ENCODE data around the gene CEP170B.
A peak's percentile ranks its signal among the peaks of the same experiment; 100 is the strongest.
"Not testable (repeated sequence)": the region's sequence is repeated elsewhere in the genome, so short reads cannot be mapped to it uniquely, and the experiment has no call there.

Gene CEP170B

DNA sequence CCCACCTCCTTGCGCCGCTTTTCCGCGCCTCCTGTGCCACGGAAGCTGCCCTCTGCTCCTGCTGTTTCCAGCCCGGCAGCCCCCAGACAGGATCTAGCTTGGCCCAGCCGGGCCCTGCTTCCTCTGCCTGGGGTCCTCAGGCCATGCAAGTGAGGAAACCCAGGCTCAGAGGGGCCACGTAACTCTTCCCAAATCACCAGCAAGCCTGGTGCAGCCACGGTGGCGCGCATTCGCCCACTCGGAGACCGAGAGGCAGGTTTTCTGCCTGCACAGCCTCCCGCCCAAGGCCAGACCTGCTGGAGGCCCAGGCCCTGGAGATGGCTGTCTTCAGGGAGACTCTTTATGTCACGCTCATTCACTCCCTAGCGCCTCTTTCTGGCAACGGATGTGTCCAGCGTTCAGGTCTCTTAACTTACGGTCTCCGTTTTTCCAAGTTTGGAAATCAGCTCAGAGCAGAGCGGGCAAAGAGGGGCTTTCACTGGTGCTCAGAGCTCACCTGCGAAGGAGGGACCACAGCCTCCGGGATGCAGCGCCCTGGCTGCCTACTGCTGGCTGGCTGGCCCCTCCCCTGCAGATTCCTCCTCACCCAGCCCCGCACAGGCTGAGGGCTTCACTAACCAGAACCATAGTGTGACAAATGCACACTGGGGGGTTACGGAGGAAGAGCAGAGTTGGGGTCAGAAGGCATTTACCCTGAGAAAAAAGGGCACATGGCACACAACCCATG is 20.6 kb upstream of the CEP170B start:
- no peak for DNase-seq (ENCODE audit: low read depth)

DNA sequence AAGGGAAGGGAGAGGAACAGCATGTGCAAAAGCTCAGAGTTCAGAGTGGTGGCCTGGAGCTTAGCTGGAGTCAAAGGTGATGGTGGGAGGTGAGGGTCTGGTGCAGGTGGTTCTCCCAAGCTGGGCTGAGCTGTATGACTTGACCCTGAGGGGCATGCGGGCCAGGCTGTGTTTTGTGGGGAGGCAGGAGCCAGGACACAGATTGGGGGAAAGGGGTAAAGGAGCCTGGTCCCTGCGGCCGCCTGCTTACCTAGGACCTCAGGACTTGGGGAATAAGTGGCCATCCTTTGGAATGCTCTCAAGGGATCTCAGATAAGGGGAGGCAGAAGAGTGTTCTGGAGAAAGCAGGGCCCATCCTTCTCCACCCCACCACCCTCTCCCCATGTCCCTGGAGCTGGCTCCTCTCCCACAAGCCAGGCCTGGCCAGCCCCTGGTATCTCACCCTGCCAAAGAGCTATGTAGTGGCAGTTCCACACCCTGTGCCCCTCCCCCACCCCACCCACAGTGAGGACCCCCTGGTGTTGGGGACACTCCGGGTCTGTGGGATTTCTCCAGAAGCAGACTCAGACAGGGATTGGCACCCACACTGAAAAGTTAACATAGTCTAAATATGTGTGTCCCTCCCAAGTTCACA is 19.9 kb upstream of the CEP170B start:
- no peak for DNase-seq (ENCODE audit: low read depth)

DNA sequence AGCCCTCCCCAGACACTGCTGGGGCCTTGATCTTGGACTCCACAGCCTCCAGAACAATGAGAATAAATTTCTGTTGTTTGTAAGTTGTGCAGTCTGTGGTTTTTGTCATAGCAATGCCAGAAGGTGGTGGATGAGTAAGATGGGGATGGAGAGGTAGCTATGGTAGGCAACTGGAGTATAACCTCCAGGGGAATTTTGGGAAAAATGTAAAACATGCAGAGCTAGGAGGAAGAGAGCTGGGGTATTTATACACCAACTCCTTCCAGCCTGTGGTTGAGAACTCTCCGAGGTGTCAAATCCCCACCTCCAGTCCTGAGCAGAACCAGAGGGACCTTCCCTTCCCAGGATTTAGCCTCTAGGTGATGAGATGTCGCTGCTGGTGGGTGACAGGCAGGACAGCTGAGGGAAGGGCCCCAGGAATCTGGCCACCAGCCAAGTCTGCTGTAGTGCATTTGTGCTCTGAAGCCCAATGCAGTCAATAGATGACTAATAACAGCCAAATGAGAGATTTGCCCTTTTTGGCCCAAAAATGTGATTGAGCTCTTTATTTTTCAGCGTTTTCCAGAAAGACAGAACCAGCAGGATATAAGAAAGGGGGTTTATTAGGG is 19.1 kb upstream of the CEP170B start:
- no peak for DNase-seq (ENCODE audit: low read depth)

DNA sequence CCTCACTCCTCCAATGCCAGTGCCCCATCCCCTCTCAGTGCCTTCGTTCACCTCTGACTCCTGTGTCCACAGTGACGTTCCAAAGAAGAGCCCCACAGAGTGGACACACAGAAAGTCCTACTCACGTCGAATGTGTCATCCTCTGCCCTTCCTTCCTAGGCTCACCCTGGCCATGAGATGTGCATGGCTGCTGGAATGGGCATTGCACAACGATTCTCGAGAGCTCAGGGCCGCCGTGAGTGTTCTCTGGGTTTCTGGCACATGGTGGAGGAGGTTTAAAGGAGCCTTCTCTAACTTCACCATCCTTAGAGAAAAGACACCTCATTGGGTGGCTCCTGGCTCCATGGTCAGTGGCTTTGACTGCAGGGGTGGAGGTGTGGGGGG is 12.8 kb upstream of the CEP170B start:
- no peak for DNase-seq (ENCODE audit: low read depth)

DNA sequence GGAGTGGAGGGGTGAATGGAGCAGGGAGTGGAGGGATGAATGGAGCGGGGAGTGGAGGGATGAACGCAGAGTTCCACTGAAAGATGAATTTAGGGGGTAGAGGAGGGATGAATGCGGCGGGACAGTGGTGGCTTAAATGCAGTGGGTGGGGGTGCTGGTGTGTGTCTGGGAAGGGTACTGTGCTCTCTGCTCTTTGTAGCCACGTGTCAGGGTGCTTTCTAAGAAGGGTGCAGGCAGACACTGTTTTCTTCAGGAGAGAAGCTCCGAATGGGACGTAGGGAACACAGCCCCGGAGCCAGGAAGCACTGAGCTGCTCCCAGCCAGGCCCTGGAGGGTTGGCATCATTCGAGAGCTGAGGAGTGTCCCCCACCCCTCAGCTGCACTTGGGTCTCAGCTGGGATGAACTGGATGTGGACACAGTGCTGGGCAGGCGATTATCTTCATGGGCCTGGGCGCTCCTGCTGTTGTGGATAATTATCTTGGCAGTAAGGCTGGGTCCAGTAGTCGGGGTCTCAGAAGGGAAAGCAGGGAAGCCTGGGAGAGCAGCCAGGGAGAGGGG is 9.5 kb upstream of the CEP170B start:
- DNase-seq (ENCODE audit: low read depth), result no peak

DNA sequence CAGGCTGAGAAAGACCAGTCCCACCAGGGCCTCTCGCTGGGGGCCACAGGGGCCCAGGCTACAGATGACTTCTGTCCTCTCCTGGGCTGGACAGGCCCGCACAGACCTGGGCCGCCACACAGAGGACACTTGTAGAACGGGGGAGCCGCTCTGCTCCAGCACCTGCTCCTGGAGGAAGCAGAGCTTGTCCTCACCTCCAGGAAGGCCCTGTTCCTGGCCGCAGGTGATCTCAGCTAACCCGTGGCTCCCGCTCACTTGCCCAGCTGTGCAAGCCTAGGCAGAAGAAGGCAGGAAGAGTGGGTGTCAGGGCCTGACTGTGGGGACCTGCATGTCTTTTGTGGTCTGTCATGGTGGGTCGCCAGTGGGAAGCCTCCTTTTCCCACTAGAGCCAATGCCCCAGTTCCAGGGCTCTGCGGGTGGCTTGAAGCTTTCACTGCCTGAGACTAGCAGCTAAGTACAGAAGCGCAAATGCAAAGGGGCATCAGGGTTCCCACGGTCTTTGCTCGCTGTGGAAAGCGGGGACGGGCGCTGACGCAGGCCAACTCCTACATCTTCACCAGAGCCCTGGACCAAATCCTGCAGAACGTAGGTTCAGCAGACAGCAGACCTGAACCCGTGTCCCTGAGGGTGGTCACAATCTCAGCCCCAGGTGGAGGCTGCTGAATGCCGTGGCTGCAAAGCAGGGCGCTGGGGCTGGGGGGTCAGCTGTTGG is 8.8 kb upstream of the CEP170B start:
- no peak for DNase-seq (ENCODE audit: low read depth)

DNA sequence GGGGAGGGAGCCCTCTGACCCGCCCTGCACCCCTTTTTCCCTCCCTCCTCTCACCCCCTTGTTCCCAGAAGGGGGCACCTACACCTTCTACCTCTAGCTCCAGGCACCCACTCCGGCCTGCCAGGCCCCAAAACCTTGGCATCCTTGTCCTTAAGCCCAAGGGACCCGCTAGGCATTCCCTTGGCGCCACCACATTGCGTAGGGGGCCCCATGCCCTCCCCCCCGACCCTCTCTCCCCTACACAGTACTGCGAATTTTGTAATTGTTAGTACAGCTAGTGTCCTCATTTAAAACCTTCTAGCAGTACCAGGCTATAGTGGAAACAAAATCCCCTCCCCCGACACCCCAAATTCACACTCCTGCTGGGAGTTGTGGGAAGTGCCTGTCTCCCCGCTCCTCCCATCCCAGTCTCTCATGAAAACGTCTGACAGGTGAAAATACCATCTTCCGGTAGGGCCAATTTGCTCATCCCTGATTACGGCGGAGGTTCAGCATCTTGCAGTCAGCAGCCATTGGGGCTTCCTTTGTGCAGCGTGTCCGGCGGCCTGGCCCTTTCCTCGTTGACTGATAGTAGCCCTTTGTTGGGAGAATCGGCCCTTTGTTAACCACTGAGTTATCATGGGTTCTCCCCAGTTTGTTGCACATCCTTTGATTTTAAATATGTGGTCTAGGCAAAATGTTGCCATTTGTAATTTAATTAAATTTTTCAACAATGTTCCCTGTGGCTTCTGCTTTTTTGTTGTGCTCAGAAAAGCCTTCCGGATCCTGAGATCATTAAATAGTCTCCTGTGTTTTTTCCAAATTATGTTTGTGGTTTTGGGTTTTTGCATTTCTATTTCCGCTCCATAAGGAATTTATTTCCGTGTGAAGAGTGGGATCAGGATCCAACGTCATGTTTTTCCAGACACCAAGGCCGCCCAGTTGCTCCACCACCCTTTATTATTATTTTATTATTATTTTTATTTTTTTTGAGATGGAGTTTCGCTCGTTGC is 7.9 kb upstream of the CEP170B start:
- DNase-seq (ENCODE audit: low read depth), result no peak

DNA sequence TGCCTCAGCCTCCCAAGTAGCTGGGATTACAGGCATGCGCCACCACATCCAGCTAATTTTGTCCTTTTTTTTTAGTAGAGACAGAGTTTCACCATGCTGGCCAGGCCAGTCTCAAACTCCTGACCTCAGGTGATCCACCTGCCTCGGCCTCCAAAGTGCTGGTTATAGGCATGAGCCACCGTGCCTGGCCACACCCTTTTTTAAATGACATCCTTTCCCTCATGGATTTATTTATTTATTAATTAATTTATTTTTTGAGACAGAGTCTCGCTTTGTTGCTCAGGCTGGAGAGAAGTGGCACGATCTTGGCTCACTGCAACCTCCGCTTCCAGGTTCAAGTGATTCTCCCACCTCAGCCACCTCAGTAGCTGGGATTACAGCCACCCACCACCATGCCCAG is 7.1 kb upstream of the CEP170B start:
- not testable (repeated sequence) for DNase-seq (ENCODE audit: low read depth)

DNA sequence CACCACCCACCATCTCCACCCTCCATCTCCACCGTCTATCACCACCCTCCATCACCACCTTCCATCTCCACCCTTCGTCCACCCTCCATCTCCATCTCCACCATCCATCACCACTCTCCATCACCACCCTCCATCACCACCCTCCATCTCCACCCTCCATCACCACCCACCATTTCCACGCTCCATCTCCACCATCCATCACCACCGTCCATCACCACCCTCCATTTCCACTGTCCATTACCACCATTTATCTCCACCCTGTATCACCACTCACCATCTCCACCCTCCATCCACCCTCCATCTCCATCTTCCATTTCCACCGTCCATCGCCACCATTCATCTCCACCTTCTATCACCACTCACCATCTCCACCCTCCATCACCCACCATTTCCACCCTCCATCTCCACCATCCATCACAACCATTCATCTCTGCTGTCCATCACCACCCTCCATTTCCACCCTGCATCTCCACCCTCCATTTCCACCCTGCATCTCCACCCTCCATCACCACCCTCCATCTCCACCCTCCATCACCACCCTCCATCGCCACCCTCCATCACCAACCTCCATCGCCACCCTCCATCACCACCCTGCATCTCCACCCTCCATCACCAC is 6.1 kb upstream of the CEP170B start:
- no peak for DNase-seq (ENCODE audit: low read depth)

DNA sequence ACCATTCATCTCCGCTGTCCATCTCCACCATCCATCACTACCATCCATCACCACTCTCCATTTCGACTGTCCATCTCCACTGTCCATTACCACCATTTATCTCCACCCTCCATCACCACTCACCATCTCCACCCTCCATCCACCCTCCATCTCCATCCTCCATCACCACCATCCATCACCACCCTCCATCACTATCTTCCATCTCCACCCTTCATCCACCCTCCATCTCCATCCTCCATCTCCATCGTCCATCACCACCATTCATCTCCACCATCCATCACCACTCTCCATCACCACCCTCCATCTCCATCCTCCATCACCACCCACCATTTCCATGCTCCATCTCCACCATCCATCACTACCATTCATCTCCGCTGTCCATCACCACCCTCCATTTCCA is 5.2 kb upstream of the CEP170B start:
- DNase-seq (ENCODE audit: low read depth), result no peak

DNA sequence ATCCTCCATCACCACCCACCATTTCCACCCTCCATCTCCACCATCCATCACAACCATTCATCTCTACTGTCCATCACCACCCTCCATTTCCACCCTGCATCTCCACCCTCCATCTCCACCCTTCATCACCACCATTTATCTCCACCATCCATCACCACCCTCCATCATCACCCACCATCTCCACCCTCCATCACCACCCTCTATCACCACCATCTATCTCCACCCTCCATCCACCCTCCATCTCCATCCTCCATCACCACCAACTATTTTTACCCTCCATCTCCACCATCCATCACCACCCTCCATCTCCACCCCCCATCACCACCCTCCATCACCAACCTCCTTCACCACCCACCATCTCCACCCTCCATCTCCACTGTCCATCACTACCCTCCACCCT is 4.7 kb upstream of the CEP170B start:
- no peak for DNase-seq (ENCODE audit: low read depth)

DNA sequence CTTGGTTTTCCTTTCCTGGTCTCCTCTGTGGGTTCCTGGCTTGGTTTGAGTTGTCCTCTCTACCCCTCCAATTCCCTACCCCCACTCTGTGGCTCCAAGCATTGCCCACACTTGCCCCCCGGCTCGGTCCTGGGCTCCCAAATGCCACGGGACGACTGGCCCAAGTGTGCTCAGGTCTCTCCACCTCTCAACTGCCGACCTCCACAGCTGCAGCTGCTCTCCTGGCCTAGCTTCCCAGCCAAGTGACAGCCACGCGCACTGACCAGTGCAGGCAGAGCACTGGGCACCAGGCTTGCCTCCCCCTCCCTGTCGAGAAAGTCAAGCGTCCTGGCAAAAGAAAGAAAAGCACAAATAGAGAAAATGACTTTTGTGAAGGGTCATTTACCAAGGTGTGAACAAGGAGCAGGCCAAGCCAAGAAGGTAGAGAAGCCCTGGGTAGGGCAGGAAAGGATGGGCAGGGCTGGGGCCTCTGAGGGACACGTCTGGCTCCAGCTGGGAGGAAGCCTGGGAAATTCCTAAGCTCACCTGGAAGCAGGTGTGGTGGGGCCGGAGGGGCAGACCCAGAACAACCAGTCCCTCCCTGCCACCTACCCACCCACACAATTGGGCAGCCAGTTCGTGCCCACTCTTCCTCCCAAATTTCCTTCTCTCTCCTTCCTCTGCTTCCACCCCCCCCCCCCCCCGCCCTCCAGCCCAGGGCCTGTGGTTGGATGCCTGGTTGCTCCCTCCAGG is 1.8 kb upstream of the CEP170B start:
- no peak for DNase-seq (ENCODE audit: low read depth)

DNA sequence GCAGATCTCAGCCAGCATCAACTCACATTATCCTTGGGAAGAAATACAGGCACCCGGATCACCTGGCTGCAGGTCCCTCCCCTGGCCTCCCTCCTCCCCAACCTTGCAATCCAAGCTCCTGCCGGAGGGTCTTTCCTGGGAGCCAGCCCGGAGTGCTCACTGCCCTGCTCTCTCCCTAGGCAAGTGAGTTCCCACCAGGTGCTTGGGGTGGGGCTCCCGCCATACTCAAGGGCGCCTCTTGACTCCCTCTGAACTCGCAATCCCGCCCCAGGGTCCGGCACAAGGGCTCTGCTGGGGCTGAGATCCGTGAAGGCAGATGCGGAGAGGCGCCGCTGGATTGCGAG is 1.2 kb upstream of the CEP170B start:
- no peak for DNase-seq (ENCODE audit: low read depth)

DNA sequence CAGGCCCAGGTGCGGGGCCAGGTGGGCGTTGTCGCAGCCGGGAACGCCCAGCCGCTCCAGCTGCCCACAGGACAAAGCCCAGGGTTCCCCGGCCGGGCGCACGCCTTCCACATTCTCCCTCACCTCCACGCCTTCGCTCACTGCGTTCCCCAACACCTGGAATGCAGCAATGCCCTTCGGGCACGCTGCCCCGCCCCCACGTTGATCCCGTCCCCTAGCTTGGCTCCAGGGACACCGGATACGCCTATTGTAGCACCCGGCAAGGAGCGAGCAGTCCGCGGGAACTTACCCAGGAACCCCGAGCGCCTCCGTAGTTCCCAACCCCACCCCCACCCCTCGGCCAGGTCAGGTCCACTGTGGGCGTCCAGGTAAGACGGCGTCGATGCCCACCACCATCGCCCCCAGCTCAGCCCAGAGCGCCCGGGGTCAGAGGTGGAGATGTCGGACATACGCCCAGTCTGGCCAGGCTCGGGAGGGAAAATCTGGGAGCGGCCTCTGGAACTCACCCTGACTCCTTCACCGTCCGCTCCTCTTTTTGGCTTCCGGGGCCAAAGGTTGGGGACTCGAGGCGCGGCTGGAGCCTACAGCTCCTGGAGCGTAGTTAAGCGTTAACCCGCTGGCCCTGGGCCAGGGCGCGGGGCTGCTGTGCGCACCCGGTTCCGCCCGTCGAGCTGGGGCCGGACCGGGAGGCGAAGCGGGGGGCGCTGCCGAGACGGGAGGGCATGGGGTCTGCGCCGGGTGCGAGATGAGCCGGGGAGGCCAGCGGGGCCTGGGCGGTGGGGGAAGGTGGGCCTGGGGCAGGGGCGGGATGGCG is 594 bp upstream of the CEP170B start:
- no peak for DNase-seq (ENCODE audit: low read depth)

DNA sequence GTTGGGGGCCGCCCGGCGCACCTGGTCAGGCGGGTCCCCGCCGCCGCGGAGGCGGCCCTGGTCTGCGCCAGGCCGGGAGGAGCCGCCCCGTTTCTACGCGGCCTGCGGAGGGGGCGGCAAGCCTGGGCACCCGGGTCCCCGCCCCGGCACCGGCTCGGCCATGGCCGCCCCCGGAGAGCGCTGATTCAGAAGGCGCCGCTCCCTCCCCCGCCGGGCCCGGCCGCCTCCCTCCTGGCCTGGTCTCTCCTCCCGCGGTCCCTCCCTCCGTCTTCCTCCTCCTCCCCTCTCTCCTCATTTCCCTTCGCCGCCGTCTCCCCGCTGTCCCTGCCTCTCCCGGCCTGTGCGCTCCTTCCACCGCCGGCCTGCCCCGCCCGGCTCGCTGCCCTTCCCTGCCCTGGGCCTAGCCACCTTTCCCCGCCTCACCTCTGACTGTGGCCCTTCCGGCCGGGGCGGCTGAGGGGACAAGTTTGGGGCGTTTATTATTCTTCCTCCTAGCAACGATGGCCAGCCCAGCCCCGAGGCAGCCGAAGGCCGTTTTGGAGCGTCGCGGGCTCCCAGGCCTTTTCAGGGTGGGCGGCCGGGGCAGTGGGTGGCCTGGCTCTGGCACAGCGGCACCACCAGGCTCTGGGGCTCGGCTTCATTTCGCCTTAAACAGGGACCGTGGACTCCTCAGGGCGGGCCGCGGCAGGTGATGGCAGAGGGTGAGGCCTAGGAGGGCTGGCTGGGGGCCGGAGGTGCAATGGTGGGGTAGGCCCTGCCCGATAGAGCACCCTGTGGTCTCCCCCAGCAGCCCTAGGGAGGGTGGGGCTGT is 768 bp downstream of the CEP170B start:
- DNase-seq (ENCODE audit: low read depth), result peak; percentile 75

DNA sequence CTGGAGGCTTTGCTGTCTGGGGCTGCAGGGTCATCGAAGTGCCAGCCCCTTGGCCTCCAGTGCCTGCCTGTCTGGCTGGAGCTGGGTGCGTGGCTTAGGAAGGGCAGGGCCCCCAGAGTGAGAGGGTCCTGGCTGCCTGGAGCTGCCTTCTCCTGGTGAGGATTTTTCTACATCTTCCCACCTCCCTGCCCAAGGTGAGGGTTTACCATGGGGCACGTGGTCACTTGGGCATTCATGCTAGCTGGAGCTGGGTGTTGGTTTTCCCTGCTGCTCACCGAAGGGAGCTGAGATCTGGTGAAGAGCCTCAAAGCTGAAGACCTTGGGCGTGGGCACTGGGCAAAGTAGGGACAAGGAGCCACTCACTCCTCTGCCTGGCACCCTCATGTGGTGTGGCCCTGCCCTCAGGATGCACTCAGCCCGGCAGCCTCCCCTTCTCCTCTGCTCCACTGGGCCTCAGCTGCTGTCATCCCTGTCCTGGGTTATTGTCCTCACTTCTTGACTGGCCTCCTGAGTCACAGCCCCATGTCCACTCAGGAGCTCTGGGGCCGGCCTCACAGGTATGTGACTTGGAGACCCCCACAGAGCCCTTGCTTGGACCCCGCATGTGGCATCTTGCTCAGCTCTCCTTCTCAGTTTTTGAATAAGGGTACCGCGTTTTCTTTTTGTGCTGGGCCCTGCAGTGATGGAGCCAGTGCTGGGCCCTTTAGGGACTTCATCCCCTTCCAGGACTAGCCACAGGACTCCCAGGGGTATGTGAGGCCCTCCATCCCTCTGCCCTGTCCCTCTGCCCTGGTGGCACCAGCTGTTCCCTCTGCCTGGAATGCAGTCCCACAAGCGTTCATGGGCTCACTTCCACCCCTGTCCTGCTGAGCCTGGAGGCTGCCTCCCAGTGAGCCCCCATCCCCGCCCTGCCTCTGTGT is 1.6 kb downstream of the CEP170B start:
- DNase-seq (ENCODE audit: low read depth), result no peak

DNA sequence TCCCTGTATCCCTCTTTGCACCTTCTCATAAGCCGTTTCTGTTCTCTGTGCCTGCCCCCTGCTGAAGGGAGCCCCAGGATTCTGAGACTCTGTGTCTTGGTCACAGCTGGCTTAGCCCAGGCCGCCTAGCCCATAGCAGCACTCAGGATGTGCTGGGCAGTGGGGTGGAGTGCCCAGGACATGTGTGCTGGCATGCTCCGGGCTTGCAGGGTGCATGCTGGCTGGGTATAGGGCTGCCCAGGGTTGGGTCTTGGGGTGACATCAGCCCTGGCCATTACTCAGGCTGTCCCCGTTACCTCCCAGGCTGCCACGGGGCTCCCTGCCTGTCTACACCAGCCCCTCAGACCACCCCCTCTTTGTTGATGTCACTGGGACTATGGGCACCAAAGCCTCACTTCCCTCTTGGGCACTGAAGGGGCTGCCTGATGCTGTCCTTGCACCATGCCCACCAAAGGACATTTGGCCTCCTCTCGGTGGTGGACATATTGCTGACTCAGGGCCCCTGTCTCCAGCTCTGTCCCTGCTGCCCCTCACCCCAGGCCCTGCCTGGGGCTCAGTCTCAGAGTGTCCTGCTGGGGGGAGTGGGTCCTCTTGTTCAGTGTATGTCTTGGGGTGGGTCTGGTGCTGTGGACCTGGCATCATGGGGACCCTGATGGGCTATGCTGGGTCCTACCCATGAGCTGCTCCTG is 2.4 kb downstream of the CEP170B start:
- DNase-seq (ENCODE audit: low read depth), result no peak

Data from iris pigment epithelial cell (primary cell).